Left cardiac atrium (tissue), 4 donors: ENCODE data around the gene GLI2. TPM values are rescaled to one million over a fixed set of nuclear protein-coding genes. Genes with fewer than 3 reads are reported as not detected.

Source experiments
- ATAC-seq, 2 donors: fragments of 200-7000 bp; cut with Tn5 transposase; one replicate each; pipeline ENCODE4 v1.9.1; 2020; ENCODE audit warnings: mild to moderate bottlenecking in 2 of 2, moderate library complexity in 2 of 2
- DNase-seq: peaks from one replicate; pipeline ENCODE4 v3.0.0-alpha.2; 2020
- intact Hi-C, 2 donors: fragments of 100-400 bp; cut with DNase I; formaldehyde crosslinking; loops; one replicate each; pipeline versions ENCODE4 v1.14.1 to v1.15.1; 2022 to 2023
- total RNA-seq, 2 donors: library from RNA; stranded (reverse); fragmentation: NEBNext Ultra II Directional; extraction: Animal tissue kit (Norgen Biotek cat#: 25700); gene quantifications; one replicate each; pipeline ENCODE4 v1.2.1, GENCODE V29; 2021
- donor health status: DM: no; HTN: yes; CAD: no.
- donor health status: DM: no; HTN: yes; CAD: no; lungs with severe emphysema.
- donor health status: DM: yes; HTN: yes; CAD: no.
- donor health status: Dilated cardiomyopathy.

The GLI2 gene
- total RNA-seq, 2 donors from 2014 or later: 3.8 to 3.9 TPM

GRCh38 chr2:120709608-120710041, 26.0 kb upstream of the GLI2 start:
- ATAC-seq: peak in 1 of 2 donors; percentile 17
- intact Hi-C loops: no loop called here
- DNase-seq: no peak

- no peak for ATAC-seq
- DNase-seq: no peak
- intact Hi-C loops: no loop called here
These were observed 25.4 kb upstream of the GLI2 start for GRCh38 chr2:120710256-120710655.

DNA sequence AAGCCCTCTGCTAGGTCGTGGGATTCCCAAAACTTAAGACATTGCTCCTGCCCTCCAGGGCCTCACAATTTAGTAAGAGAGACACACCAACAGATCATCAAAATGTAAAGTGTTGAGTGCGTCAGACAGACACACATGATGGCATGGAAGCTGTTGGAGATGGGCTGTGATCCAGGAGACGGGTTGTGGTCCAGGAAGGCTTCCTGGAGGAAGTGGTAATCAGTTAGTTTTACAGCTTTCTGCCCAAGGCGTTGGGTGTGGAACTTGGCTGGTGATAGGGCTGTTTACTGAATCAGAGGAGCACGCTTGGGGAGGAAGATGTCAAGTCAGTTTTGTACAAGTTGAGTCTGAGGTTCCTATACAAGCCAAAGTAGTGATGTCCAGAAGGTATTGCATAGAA, 24.0 kb upstream of the GLI2 start:
- intact Hi-C loops: no loop called here
- DNase-seq: no peak
- ATAC-seq: no peak

- intact Hi-C loops: no loop called here
- DNase-seq (no peak), ATAC-seq (no peak)
These were observed 23.4 kb upstream of the GLI2 start for GRCh38 chr2:120712180-120712681.

GRCh38 chr2:120715353-120715752, 20.3 kb upstream of the GLI2 start:
- ATAC-seq (peak in 1 of 2 donors; percentile 10), DNase-seq (no peak)
- intact Hi-C loops: no loop called here

- intact Hi-C loops: no loop called here
- DNase-seq (no peak), ATAC-seq (no peak)
These were observed 19.7 kb upstream of the GLI2 start for GRCh38 chr2:120715941-120716340.

DNA sequence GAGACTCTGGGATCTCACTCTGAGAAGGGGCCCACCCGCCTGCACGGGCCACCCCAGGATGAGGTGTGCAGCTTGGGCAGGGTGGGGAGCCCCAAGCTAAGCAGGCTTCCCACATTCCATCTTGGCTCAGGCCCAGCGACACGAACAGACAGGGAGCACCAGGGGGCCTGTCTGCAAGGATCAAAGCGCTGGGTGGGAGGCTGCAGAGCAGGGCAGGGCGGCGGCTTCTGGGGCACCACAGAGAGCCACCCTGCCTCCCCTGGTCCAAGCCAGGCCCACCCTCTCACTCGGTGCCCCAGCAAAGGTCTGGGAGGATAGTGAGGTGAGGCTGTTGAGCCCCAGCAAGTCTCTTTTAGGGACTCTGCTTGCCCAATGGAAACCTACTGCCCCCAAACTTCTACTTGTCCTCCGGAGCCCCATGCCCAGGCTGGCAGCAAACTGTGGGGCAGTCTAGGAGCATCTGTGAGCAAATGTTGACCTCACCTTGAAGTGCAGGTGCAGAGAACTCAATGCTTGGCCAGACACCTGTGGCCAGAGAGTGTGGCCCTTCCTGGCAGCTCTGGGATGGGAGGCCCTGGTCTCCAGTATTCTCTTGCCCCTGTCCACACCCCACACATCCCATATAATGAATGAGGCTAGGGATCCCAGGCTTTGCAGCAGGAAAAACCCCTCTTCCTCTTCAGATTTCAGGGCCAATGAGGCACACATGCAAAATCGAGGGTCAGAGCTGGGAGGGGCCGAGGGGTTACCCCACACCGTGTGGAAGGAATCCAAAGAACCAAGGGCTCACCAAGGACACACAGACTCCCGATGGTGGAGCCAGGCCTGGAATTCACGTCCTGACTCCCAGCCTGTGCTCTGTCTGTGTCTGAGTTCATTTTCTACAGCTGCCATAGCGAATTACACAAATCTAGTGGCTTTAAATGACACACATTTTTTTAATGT, 18.8 kb upstream of the GLI2 start:
- DNase-seq (no peak), ATAC-seq (no peak)
- intact Hi-C loops: no loop called here

GRCh38 chr2:120719491-120719890, 16.2 kb upstream of the GLI2 start:
- ATAC-seq (no peak), DNase-seq (no peak)
- intact Hi-C loops: no loop called here

- intact Hi-C loops: no loop called here
- DNase-seq: no peak
These were observed 15.4 kb upstream of the GLI2 start for GRCh38 chr2:120720231-120720630.

GRCh38 chr2:120720746-120721375, 14.8 kb upstream of the GLI2 start:
- ATAC-seq: peak in 1 of 2 donors; percentile 23
- DNase-seq: no peak
- intact Hi-C loops: no loop called here

More at GRCh38 chr2:120720231-120720630, 15.4 kb upstream of the GLI2 start:
- ATAC-seq: no peak

- no peak for DNase-seq
- intact Hi-C loops: no loop called here
- peak in 1 of 2 donors; percentile 12 for ATAC-seq
These were observed 13.5 kb upstream of the GLI2 start for GRCh38 chr2:120722246-120722567.

DNA sequence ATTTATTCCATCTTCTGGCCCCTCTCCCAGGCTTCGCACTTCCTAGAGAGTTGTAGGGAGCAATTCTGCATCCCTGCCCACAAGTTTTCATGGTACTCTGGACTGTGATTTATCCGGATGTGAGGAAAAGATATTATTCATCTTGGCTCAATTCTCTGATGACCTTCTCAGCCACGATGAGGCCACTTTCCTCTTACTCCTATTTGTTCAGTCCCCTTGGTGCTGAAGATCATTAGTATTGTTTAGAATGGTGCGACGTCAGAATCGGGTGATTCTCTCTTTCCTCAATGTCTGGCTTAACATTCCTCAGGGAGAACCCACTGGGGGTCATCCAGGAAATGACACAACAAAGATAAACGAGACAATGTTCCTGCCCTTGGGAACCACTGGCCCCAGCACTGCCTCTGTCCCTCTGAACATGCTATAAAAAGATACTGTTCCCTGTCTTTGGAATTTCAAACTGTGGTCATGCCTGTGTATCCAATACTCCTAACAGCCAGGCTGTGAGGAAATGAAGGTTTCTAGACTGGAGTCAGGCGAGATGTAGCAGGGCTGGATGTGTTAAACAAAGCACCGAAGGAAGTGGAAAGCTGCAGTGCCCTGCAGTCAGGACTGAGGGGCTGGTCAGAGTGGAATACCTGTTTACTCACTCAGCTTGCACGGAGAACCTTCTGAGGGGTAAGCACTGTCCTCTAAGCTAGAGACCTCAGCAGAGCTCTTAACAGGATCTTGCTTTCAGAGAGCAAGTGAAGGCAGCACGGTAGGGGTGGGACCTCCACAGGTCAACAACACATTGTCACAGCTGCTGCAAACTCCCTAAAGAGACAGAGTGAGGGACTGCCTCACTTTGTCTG, 12.9 kb upstream of the GLI2 start:
- intact Hi-C loops: no loop called here
- ATAC-seq (peak; percentile 70 to 74), DNase-seq (peak; percentile 43)

DNA sequence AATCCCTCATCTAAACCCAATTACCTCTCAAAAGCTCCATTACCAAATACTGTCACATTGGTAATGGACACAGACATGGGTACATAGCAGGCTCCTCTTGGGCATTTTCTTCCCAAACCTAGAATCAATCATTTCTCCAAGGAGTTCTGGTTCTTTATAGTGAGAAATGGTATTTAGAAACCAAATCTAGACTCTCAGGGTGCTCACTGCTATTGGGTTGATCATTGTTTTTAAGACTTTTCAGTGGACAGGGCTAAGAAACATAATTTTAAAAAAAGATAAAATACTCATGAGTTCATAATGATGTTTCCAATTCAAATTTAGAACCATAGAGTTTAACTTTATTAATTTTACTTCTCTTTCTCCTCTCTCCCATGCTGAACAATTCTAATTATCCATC, 9.4 kb upstream of the GLI2 start:
- DNase-seq (no peak), ATAC-seq (no peak)
- intact Hi-C loops: no loop called here

- peak; percentile 41 to 96 for ATAC-seq
- intact Hi-C loops: no loop called here
These were observed 6.0 kb upstream of the GLI2 start for GRCh38 chr2:120729406-120730399.

GRCh38 chr2:120731175-120731574, 4.5 kb upstream of the GLI2 start:
- ATAC-seq (no peak), DNase-seq (no peak)
- intact Hi-C loops: no loop called here

More at GRCh38 chr2:120729406-120730399, 6.0 kb upstream of the GLI2 start:
- no peak for DNase-seq

GRCh38 chr2:120732506-120733237, 3.0 kb upstream of the GLI2 start:
- intact Hi-C loops: no loop called here
- DNase-seq (no peak), ATAC-seq (no peak)

- intact Hi-C loops: no loop called here
- no peak for ATAC-seq
- no peak for DNase-seq
These were observed 2.3 kb upstream of the GLI2 start for GRCh38 chr2:120733238-120733932.
